GM15510 (cell line): ENCODE data around the gene DMXL1.

Experiments
- POLR2A ChIP-seq: IDR thresholded peaks from 3 replicates; pipeline ENCODE4 v1.6.1; 2011; ENCODE audit warnings: borderline replicate concordance; ENCODE audit not compliant: insufficient read length; ENCODE audit errors: extremely low read depth

The DMXL1 gene

GRCh38 chr5:119292701-119293515, 222.0 kb downstream of the DMXL1 start:
- no peak for TF ChIP-seq POLR2A

DNA sequence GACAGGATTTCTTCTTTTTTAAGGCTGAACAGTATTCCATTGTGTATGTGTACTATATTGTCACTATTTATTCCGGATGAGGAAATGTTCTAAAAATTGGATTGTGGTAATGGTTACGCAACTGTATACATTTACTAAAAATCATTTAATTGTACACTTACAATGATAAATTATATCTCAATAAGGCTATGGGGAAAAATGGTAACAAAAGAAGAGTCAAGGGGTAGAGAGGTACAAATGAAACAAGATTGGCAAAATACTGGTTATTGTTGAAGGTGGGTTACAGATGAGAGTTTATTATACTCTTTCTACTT, 222.6 kb downstream of the DMXL1 start:
- TF ChIP-seq POLR2A: no peak
